ENCODE data around the gene RABGAP1.

- TF ChIP-seq CTCF (IDR thresholded peaks at IDR 0.05) (no peak), EP300 (IDR thresholded peaks at IDR 0.05) (no peak)
Observed at GRCh38 chr9:123115146-123115913, 174.5 kb downstream of the RABGAP1 start.

All from tibial nerve (tissue), 4 donors.